T-helper 2 cell (primary cell): ENCODE results near the gene OSBP2.

Experiments used
- DNase-seq, 5 experiments: peaks; one replicate each; pipeline versions ENCODE4 v3.0.0 to v3.0.0-alpha.2; 2012 to 2022

OSBP2 gene

GRCh38 chr22:30947816-30948454 is 253.3 kb downstream of the OSBP2 start:
- DNase-seq: peak in 1 of 5 experiments; percentile 60

DNA sequence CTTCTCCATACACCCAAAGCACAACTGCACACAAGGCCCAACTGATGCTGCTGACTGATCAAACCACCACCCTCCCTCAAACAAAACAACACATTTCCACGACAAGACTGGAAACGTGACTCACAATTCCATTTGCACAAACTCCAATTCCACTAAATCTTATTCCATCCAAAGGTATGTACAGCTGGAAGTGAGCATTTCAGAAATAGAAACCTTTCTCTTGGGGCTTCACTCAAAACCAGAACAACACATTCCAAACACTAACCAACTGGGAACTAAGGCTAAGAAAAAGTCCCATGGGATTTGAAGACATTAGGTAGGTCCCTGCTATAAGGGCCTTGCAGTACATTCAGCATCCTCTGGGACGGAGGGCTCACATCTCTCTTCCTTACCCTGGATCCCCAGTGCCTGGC is 254.3 kb downstream of the OSBP2 start:
- no peak for DNase-seq

- no peak for DNase-seq
These were observed 255.4 kb downstream of the OSBP2 start for GRCh38 chr22:30949934-30950660.

GRCh38 chr22:30953206-30953605 is 258.5 kb downstream of the OSBP2 start:
- no peak for DNase-seq

DNA sequence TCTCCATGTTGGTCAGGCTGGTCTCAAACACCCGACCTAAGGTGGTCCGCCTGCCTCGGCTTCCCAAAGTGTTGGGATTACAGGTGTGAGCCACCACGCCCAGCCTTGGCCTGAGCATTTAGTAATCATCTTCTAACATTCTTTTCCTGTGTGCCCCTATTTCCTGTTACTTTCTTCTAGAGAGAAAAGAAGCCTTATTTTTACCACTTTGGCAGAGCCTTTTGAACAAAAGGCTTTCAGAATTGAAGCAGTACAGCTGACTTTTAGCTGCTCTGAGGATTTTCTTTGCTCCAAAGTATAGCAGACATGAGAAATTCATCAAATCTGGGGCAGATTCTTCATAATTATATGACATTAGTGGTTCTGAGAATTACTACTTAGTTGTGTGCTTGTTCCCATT is 260.5 kb downstream of the OSBP2 start:
- DNase-seq: no peak
